WTC11 (cell line): Measurements from ENCODE around the gene AP5B1. TPM values are rescaled to one million over a fixed set of nuclear protein-coding genes. Genes with fewer than 3 reads are reported as not detected.

Experiments
- ATAC-seq: fragments of 200-7000 bp; cut with Tn5 transposase; 2 replicates; pipeline ENCODE4 v1.10.0; 2021; ENCODE audit warnings: mild to moderate bottlenecking, moderate library complexity
- CTCF ChIA-PET: fragments of 300-600 bp; sonication (Branson Sonifier 250); formaldehyde crosslinking; loops from one replicate; lab custom pipeline; 2021; ENCODE audit warnings: antibody characterized with exemption; lab: Charles Lee
- POLR2A ChIA-PET: fragments of 350-600 bp; sonication (Branson Sonifier 250); formaldehyde crosslinking; loops from one replicate; lab custom pipeline; 2021; ENCODE audit warnings: antibody characterized with exemption; lab: Charles Lee
- DNase-seq: peaks from one replicate; pipeline ENCODE4 v3.0.0; 2021; ENCODE audit warnings: low spot score
- H3K27ac Mint-ChIP-seq: 2 replicates; pipeline ENCODE4 v1.8.0; 2021; ENCODE audit warnings: mixed read lengths
- H3K27me3 Mint-ChIP-seq: 2 replicates; pipeline ENCODE4 v1.8.0; 2021; ENCODE audit warnings: low read depth, mild to moderate bottlenecking, moderate library complexity, mixed read lengths
- H3K36me3 Mint-ChIP-seq: 2 replicates; pipeline ENCODE4 v1.8.0; 2021; ENCODE audit warnings: mixed read lengths
- H3K4me1 Mint-ChIP-seq: 2 replicates; pipeline ENCODE4 v1.8.0; 2022; ENCODE audit warnings: mixed read lengths
- H3K4me3 Mint-ChIP-seq: 2 replicates; pipeline ENCODE4 v1.8.0; 2021; ENCODE audit warnings: mild to moderate bottlenecking, moderate library complexity, mixed read lengths
- H3K9me3 Mint-ChIP-seq: 2 replicates; pipeline ENCODE4 v1.8.0; 2021; ENCODE audit warnings: mixed read lengths
- ATF1 ChIP-seq: sonication (generic); formaldehyde crosslinking; IDR thresholded peaks from 2 replicates; pipeline ENCODE4 v1.8.1; 2023; ENCODE audit warnings: mild to moderate bottlenecking, moderate library complexity, missing genetic modification reagents
- CBFB ChIP-seq: sonication (generic); formaldehyde crosslinking; IDR thresholded peaks from 2 replicates; pipeline ENCODE4 v1.8.1; 2022; ENCODE audit warnings: mild to moderate bottlenecking, low read depth, missing genetic modification reagents
- E2F1 ChIP-seq: sonication (generic); formaldehyde crosslinking; IDR thresholded peaks from 2 replicates; pipeline ENCODE4 v1.8.0; 2022; ENCODE audit warnings: mild to moderate bottlenecking, missing genetic modification reagents
- FOXP4 ChIP-seq: sonication (generic); formaldehyde crosslinking; IDR thresholded peaks from 2 replicates; pipeline ENCODE4 v1.8.0; 2022; ENCODE audit warnings: mild to moderate bottlenecking, missing genetic modification reagents
- KAT7 ChIP-seq: sonication (generic); formaldehyde crosslinking; IDR thresholded peaks from 2 replicates; pipeline ENCODE4 v1.8.1; 2023; ENCODE audit warnings: missing genetic modification reagents, mild to moderate bottlenecking, borderline replicate concordance
- MAX ChIP-seq: sonication (generic); formaldehyde crosslinking; IDR thresholded peaks from 2 replicates; pipeline ENCODE4 v1.8.0; 2022; ENCODE audit warnings: mild to moderate bottlenecking, missing genetic modification reagents
- MLX ChIP-seq: sonication (generic); formaldehyde crosslinking; IDR thresholded peaks from 2 replicates; pipeline ENCODE4 v1.8.1; 2023; ENCODE audit warnings: mild to moderate bottlenecking, missing genetic modification reagents, moderate library complexity
- STAT6 ChIP-seq: sonication (generic); formaldehyde crosslinking; conservative IDR thresholded peaks from 2 replicates; pipeline ENCODE4 v1.8.1; 2023; ENCODE audit warnings: mild to moderate bottlenecking, low read depth, missing genetic modification reagents, moderate library complexity
- ZBTB21 ChIP-seq: sonication (generic); formaldehyde crosslinking; IDR thresholded peaks from 2 replicates; pipeline ENCODE4 v1.8.1; 2023; ENCODE audit warnings: mild to moderate bottlenecking, missing genetic modification reagents, borderline replicate concordance
- ZMAT4 ChIP-seq: fragments of 250-450 bp; sonication (Bioruptor Pico); IDR thresholded peaks from 2 replicates; pipeline ENCODE4 v1.9.0; 2021; ENCODE audit warnings: mild to moderate bottlenecking
- ZNF263 ChIP-seq: sonication (generic); formaldehyde crosslinking; IDR thresholded peaks from 2 replicates; pipeline ENCODE4 v1.8.1; 2022; ENCODE audit warnings: low read depth, mild to moderate bottlenecking, moderate library complexity, missing genetic modification reagents
- ZNF425 ChIP-seq: fragments of 250-450 bp; sonication (Bioruptor Pico); conservative IDR thresholded peaks from 2 replicates; pipeline ENCODE4 v1.9.0; 2021; ENCODE audit warnings: mild to moderate bottlenecking
- total RNA-seq: library from RNA; stranded (reverse); gene quantifications from 3 replicates; pipeline ENCODE4 v1.2.3, GENCODE V29; 2021
- TF ChIP-seq, protein P1 (sequence below): sonication (generic); formaldehyde crosslinking; IDR thresholded peaks from 2 replicates; pipeline ENCODE4 v1.8.0; 2022; ENCODE audit warnings: mild to moderate bottlenecking, missing genetic modification reagents
- TF ChIP-seq, protein P2 (sequence below): sonication (generic); formaldehyde crosslinking; IDR thresholded peaks from 2 replicates; pipeline ENCODE4 v1.8.0; 2023; ENCODE audit warnings: mild to moderate bottlenecking, missing genetic modification reagents
- TF ChIP-seq, protein P3 (sequence below): fragments of 250-450 bp; sonication (Bioruptor Pico); IDR thresholded peaks from 2 replicates; pipeline ENCODE4 v1.9.0; 2021; ENCODE audit warnings: moderate library complexity, mild to moderate bottlenecking, inconsistent platforms, borderline replicate concordance

AP5B1 gene
- total RNA-seq, 1 experiment from 2014 or later = 17.2 TPM

- TF ChIP-seq MLX (CRISPR knock-in tag) (no peak), KAT7 (CRISPR knock-in tag) (no peak), CBFB (no peak)
Measured at GRCh38 chr11:65809496-65809895, 28.7 kb upstream of the AP5B1 start (continued).

GRCh38 chr11:65808744-65809341 lies 28.1 kb upstream of the AP5B1 start:
- TF ChIP-seq, protein P1, sequence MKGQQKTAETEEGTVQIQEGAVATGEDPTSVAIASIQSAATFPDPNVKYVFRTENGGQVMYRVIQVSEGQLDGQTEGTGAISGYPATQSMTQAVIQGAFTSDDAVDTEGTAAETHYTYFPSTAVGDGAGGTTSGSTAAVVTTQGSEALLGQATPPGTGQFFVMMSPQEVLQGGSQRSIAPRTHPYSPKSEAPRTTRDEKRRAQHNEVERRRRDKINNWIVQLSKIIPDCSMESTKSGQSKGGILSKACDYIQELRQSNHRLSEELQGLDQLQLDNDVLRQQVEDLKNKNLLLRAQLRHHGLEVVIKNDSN = no peak
- TF ChIP-seq STAT6 (CRISPR knock-in tag) = no peak
- ATAC-seq = no peak
- Mint-ChIP-seq H3K27ac (no peak overlapping the region), H3K4me1 (peaks cover 4% of the 10 kb centered on the region), H3K36me3 (no peaks in the 10 kb centered on the region), H3K9me3 (no peaks in the 10 kb centered on the region), H3K27me3 (no peaks in the 10 kb centered on the region; the same call in 1 of the 2 replicates), H3K4me3 (no peak overlapping the region)
- POLR2A ChIA-PET = no interaction called here
- DNase-seq = no peak
- CTCF ChIA-PET = interaction anchor here (11.3 kb wide), 1 partner anchor 29 kb away, joined by 130 read pairs; the partner anchor contains the start of gene AP5B1

GRCh38 chr11:65806979-65807378 lies 26.2 kb upstream of the AP5B1 start:
- H3K27me3 Mint-ChIP-seq = no peaks in the 10 kb centered on the region; the same call in 1 of the 2 replicates
- H3K36me3 Mint-ChIP-seq = no peaks in the 10 kb centered on the region
- H3K4me3 Mint-ChIP-seq = no peak overlapping the region
- ATAC-seq (no peak), DNase-seq (no peak)
- POLR2A ChIA-PET = interaction anchor here (1.4 kb wide), 1 partner anchor 9 kb away, joined by 3 read pairs; no protein-coding TSS in a partner anchor
- H3K4me1 Mint-ChIP-seq = peaks cover 7% of the 10 kb centered on the region
- no peak overlapping the region for H3K27ac Mint-ChIP-seq
- CTCF ChIA-PET = interaction anchor here (0.8 to 11.3 kb wide), 4 partner anchors 16 to 53 kb away, joined by 3 to 130 read pairs (median 4); partner anchors contain the start of gene AP5B1
- no peaks in the 10 kb centered on the region for H3K9me3 Mint-ChIP-seq
- TF ChIP-seq ZMAT4 (CRISPR knock-in tag) (no peak), ZNF425 (no peak), E2F1 (CRISPR knock-in tag) (no peak), MAX (CRISPR knock-in tag) (no peak), FOXP4 (CRISPR knock-in tag) (no peak), ZBTB21 (CRISPR knock-in tag) (no peak), ZNF263 (CRISPR knock-in tag) (no peak), ATF1 (no peak)
- TF ChIP-seq, protein P2, sequence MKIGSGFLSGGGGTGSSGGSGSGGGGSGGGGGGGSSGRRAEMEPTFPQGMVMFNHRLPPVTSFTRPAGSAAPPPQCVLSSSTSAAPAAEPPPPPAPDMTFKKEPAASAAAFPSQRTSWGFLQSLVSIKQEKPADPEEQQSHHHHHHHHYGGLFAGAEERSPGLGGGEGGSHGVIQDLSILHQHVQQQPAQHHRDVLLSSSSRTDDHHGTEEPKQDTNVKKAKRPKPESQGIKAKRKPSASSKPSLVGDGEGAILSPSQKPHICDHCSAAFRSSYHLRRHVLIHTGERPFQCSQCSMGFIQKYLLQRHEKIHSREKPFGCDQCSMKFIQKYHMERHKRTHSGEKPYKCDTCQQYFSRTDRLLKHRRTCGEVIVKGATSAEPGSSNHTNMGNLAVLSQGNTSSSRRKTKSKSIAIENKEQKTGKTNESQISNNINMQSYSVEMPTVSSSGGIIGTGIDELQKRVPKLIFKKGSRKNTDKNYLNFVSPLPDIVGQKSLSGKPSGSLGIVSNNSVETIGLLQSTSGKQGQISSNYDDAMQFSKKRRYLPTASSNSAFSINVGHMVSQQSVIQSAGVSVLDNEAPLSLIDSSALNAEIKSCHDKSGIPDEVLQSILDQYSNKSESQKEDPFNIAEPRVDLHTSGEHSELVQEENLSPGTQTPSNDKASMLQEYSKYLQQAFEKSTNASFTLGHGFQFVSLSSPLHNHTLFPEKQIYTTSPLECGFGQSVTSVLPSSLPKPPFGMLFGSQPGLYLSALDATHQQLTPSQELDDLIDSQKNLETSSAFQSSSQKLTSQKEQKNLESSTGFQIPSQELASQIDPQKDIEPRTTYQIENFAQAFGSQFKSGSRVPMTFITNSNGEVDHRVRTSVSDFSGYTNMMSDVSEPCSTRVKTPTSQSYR = no peak
- TF ChIP-seq, protein P3, sequence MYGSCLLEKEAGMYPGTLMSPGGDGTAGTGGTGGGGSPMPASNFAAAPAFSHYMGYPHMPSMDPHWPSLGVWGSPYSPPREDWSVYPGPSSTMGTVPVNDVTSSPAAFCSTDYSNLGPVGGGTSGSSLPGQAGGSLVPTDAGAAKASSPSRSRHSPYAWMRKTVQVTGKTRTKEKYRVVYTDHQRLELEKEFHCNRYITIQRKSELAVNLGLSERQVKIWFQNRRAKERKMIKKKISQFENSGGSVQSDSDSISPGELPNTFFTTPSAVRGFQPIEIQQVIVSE (CRISPR knock-in tag) = no peak
